K562 (cell line): Measurements from ENCODE around the gene IL6R. TPM values are rescaled to one million over a fixed set of nuclear protein-coding genes. Genes with fewer than 3 reads are reported as not detected.
A peak's percentile ranks its signal among the peaks of the same experiment; 100 is the strongest.

ENCODE experiments used
- ATAC-seq: fragments of 200-7000 bp; cut with Tn5 transposase; 3 replicates; pipeline ENCODE4 v1.9.1; 2020; ENCODE audit warnings: moderate library complexity
- BruUV-seq: library from RNA; stranded (reverse); fragments of 400-500 nt; replicated peaks from 2 replicates; lab custom pipeline; 2021; lab: Mats Ljungman, UMichigan
- CTCF ChIA-PET: fragments of 300-600 bp; formaldehyde crosslinking; extraction: SDS; loops from one replicate; lab custom pipeline; 2021; ENCODE audit warnings: low intra/inter-chr PET ratio; lab: Yijun Ruan, JAX
- POLR2A ChIA-PET: fragments of 300-600, 350-650 bp; sonication (Branson Sonifier 250); formaldehyde crosslinking; extraction: SDS; loops from one replicate; lab custom pipeline; 2021; ENCODE audit warnings: antibody characterized with exemption, inconsistent platforms; lab: Yijun Ruan, JAX
- DNase-seq, 4 experiments: peaks; one replicate each; pipeline versions ENCODE4 v3.0.0 to v3.0.0-alpha.2; 2011 to 2018; ENCODE audit warnings: low spot score in 3 of 4, mixed read lengths in 3 of 4; ENCODE audit errors: extremely low read depth in 1 of 4
- FAIRE-seq: peaks from 2 replicates; lab custom pipeline; 2011; peaks lifted over from hg19 to GRCh38; lab: Jason Lieb, UNC
- H2AFZ ChIP-seq: 2 replicates; pipeline ENCODE4 v1.6.0; 2011; ENCODE audit warnings: low read depth, low read length, control low read depth, inconsistent platforms
- H3K27ac ChIP-seq: fragments of 200-600 bp; 3 replicates; pipeline ENCODE4 v1.8.0; 2011; ENCODE audit warnings: low read depth, mild to moderate bottlenecking, control low read depth, inconsistent platforms, low read length, moderate library complexity, mixed read lengths; ENCODE audit errors: extremely low read depth
- H3K27me3 ChIP-seq, 2 experiments: fragments of 300-600 bp in 1 of 2; 2 replicates in 1 of 2; 3 replicates in 1 of 2; pipeline versions ENCODE4 v1.6.0 to v1.8.0; 2011; ENCODE audit warnings: inconsistent platforms in 2 of 2, low read length in 2 of 2, mild to moderate bottlenecking in 1 of 2, mixed read lengths in 1 of 2, moderate library complexity in 1 of 2; ENCODE audit not compliant: control insufficient read depth in 2 of 2, insufficient read depth in 2 of 2
- H3K36me3 ChIP-seq: fragments of 300-600 bp; 3 replicates; pipeline ENCODE4 v1.8.0; 2011; ENCODE audit warnings: mild to moderate bottlenecking, low read length, inconsistent platforms; ENCODE audit not compliant: control insufficient read depth, insufficient read depth
- H3K4me1 ChIP-seq, 2 experiments: fragments of 200-600 bp in 1 of 2; replicated peaks in 1 of 2; 2 replicates in 1 of 2; 3 replicates in 1 of 2; pipeline versions ENCODE4 v1.5.1 to v1.8.0; 2011; ENCODE audit warnings: inconsistent platforms in 2 of 2, low read length in 2 of 2, mild to moderate bottlenecking in 1 of 2, mixed read lengths in 1 of 2, moderate library complexity in 1 of 2; ENCODE audit not compliant: control insufficient read depth in 2 of 2, insufficient read depth in 2 of 2
- H3K4me2 ChIP-seq: 2 replicates; pipeline ENCODE4 v1.6.1; 2011; ENCODE audit warnings: low read length, control low read depth, inconsistent platforms, mixed read lengths; ENCODE audit not compliant: insufficient read depth
- H3K4me3 ChIP-seq: fragments of 200-600 bp; sonication (generic), shearing (Covaris generic); 2 replicates; pipeline ENCODE4 v1.5.1; 2016; ENCODE audit warnings: control low read depth, inconsistent platforms
- H3K79me2 ChIP-seq: fragments of 200-600 bp; 3 replicates; pipeline ENCODE4 v1.8.0; 2011; ENCODE audit warnings: low read length, inconsistent platforms; ENCODE audit not compliant: control insufficient read depth, insufficient read depth
- H3K9ac ChIP-seq, 2 experiments: 2 replicates each; pipeline versions ENCODE4 v1.6.0 to v1.6.1; 2011; ENCODE audit warnings: low read depth in 2 of 2, low read length in 2 of 2, control low read depth in 1 of 2, inconsistent platforms in 1 of 2, mild to moderate bottlenecking in 1 of 2, mixed read lengths in 1 of 2; ENCODE audit not compliant: insufficient read depth in 1 of 2
- H3K9me1 ChIP-seq: one replicate; pipeline ENCODE4 v1.6.0; 2011; ENCODE audit warnings: inconsistent platforms, mild to moderate bottlenecking, low read length, moderate library complexity; ENCODE audit not compliant: control insufficient read depth, insufficient read depth
- H3K9me3 ChIP-seq: replicated peaks from 2 replicates; pipeline ENCODE4 v1.5.1; 2011; ENCODE audit warnings: low read depth, low read length, inconsistent platforms; ENCODE audit not compliant: control insufficient read depth, insufficient read depth
- H4K20me1 ChIP-seq: replicated peaks from 2 replicates; pipeline ENCODE4 v1.6.1; 2011; ENCODE audit warnings: low read length, inconsistent platforms, mixed read lengths; ENCODE audit not compliant: control insufficient read depth, insufficient read depth
- ATF3 ChIP-seq, 2 experiments: fragments of 450-650 bp in 1 of 2; sonication (generic) in 1 of 2; formaldehyde crosslinking in 1 of 2; IDR thresholded peaks in 1 of 2; conservative IDR thresholded peaks in 1 of 2; 2 replicates each; pipeline versions ENCODE4 v1.6.1 to v1.8.1; 2016 to 2023; ENCODE audit warnings: mild to moderate bottlenecking in 2 of 2, moderate library complexity in 2 of 2, inconsistent platforms in 1 of 2, missing genetic modification reagents in 1 of 2
- ATF7 ChIP-seq: fragments of 450-650 bp; IDR thresholded peaks from 2 replicates; pipeline ENCODE4 v1.7.1; 2014; ENCODE audit warnings: mild to moderate bottlenecking, moderate library complexity
- CTBP1 ChIP-seq: fragments of 450-650 bp; IDR thresholded peaks from 2 replicates; pipeline ENCODE4 v1.6.1; 2016; ENCODE audit warnings: borderline replicate concordance
- MBD1 ChIP-seq: fragments of 250-450 bp; sonication (Bioruptor Pico); IDR thresholded peaks from 2 replicates; pipeline ENCODE4 v1.8.0; 2022; ENCODE audit warnings: inconsistent platforms
- TCF3 ChIP-seq: sonication (generic); formaldehyde crosslinking; IDR thresholded peaks from 2 replicates; pipeline ENCODE4 v1.4.0; 2020; ENCODE audit warnings: mild to moderate bottlenecking, missing genetic modification reagents
- WHSC1 ChIP-seq: IDR thresholded peaks from one replicate; pipeline ENCODE4 v1.6.1; 2012; ENCODE audit warnings: low read length, control low read depth, inconsistent platforms
- ZSCAN32 ChIP-seq: fragments of 450-650 bp; formaldehyde crosslinking; IDR thresholded peaks from 2 replicates; pipeline ENCODE4 v1.4.0; 2020; ENCODE audit warnings: mild to moderate bottlenecking, moderate library complexity
- WGBS: fragments of 100-300 bp; shearing (Covaris generic); methylation state at CpG from one replicate; pipeline ENCODE4 v1.1.6; 2016; ENCODE audit warnings: low coverage, mixed read lengths; ENCODE audit not compliant: insufficient coverage; ENCODE audit errors: missing lambda C conversion rate; 5-methylcytosine and 5-hydroxymethylcytosine counted together
- in situ Hi-C: fragments of 300-500 bp; cut with MboI; formaldehyde crosslinking; loops from 4 replicates; pipeline ENCODE4 v1.15.0; 2018; ENCODE audit warnings: inconsistent platforms, mixed read lengths
- intact Hi-C: fragments of 100-400 bp; cut with micrococcal nuclease; formaldehyde crosslinking; loops from 2 replicates; pipeline ENCODE4 v1.14.2; 2022
- polyA plus RNA-seq, 8 experiments: library from polyadenylated mRNA; depleted of rRNA in 4 of 8; stranded (reverse) in 5 of 8; unstranded in 3 of 8; fragments of >200 nt; fragmentation: Nextera tagmentation in 2 of 8; fragmentation: Illumina TruSeq in 1 of 8; extraction: Ambion mirVana in 2 of 8; extraction: Trizol in 1 of 8; gene quantifications; 2 replicates each; pipeline versions ENCODE4 v1.2.1 to v1.2.3, GENCODE V29; 2011 to 2014; ENCODE audit warnings: inconsistent platforms in 1 of 8, missing spikeins in 1 of 8
- total RNA-seq, 7 experiments: library from RNA; depleted of rRNA in 6 of 7; stranded (reverse); fragments of >200 nt in 6 of 7; fragmentation: Illumina TruSeq in 2 of 7; extraction: Trizol in 2 of 7; gene quantifications; 2 replicates each; pipeline versions ENCODE4 v1.2.1 to v1.2.3, GENCODE V29; 2011 to 2021; ENCODE audit warnings: low replicate concordance in 1 of 7

The IL6R gene
- total and polyA plus RNA-seq, 9 of the 15 experiments (the other 6 are each of a cell fraction or from before 2014, with no cell fraction given): 0.05 to 1.1 (median 0.11) TPM; not detected in 2

GRCh38 chr1:154453574-154454352 is 48.6 kb downstream of the IL6R start:
- 0% methylated on average over 5 of the region's 5 CpGs for WGBS
- ATAC-seq (no peak; the same call in 2 of the 3 replicates), DNase-seq (no peak), FAIRE-seq (no peak)
- Histone ChIP-seq H4K20me1 (no peaks in the 10 kb centered on the region), H3K4me2 (no peak overlapping the region), H3K27ac (no peak overlapping the region), H3K9ac (peak overlapping the region in 1 of 2 experiments; percentile 36; a peak in 1 of 4 replicates), H3K4me3 (no peak overlapping the region), H3K9me1 (no peaks in the 10 kb centered on the region), H3K36me3 (no peaks in the 10 kb centered on the region), H3K4me1 (no peaks in the 10 kb centered on the region), H3K9me3 (no peaks in the 10 kb centered on the region), H3K79me2 (no peaks in the 10 kb centered on the region), H2AFZ (no peak overlapping the region), H3K27me3 (peaks cover 27 to 56% of the 10 kb centered on the region in 2 experiments)
- TF ChIP-seq ATF3 (IDR thresholded peaks at IDR 0.05) (peak; percentile 47; the same call in 1 of the 2 replicates), ATF3 (CRISPR knock-in tag; conservative IDR thresholded peaks at IDR 0.05) (no peak), WHSC1 (no peak), CTBP1 (no peak), ATF7 (0 out of 2 replicates have a peak, but pooled peaks have one; percentile 24), TCF3 (no peak), ZSCAN32 (CRISPR knock-in tag) (no peak), MBD1 (CRISPR knock-in tag) (no peak)
- in situ Hi-C loops (no loop called here), intact Hi-C loops (no loop called here)
- BruUV-seq: no TSS peak
- POLR2A ChIA-PET: interaction anchor here (0.8 to 1.2 kb wide), 4 partner anchors 9 to 91 kb away, joined by 3 read pairs; no protein-coding TSS in a partner anchor
- CTCF ChIA-PET: no interaction called here
